HuH-7.5 (cell line): ENCODE measurements around the gene SENP8.

Experiments used
- DNase-seq: peaks from one replicate; pipeline ENCODE4 v3.0.0; 2011; ENCODE audit warnings: low spot score

Gene SENP8

GRCh38 chr15:72113347-72114031 is 4.7 kb upstream of the SENP8 start:
- peak; percentile 46 for DNase-seq

- peak; percentile 37 for DNase-seq
Observed at GRCh38 chr15:72116731-72117485, 1.3 kb upstream of the SENP8 start.

GRCh38 chr15:72117486-72118016 is 652 bp upstream of the SENP8 start:
- peak; percentile 67 for DNase-seq

- DNase-seq, result no peak
Observed at GRCh38 chr15:72124218-72124617, 6.0 kb downstream of the SENP8 start.

- DNase-seq, result no peak
Observed at GRCh38 chr15:72127724-72128322, 9.6 kb downstream of the SENP8 start.

- no peak for DNase-seq
Observed at GRCh38 chr15:72128359-72128758, 10.2 kb downstream of the SENP8 start.

GRCh38 chr15:72130272-72130671 is 12.1 kb downstream of the SENP8 start:
- no peak for DNase-seq

GRCh38 chr15:72131922-72132321 is 13.7 kb downstream of the SENP8 start:
- no peak for DNase-seq

GRCh38 chr15:72133211-72133610 is 15.0 kb downstream of the SENP8 start:
- no peak for DNase-seq

- no peak for DNase-seq
Observed at GRCh38 chr15:72135719-72136118, 17.5 kb downstream of the SENP8 start.

- no peak for DNase-seq
Observed at GRCh38 chr15:72136170-72137051, 18.2 kb downstream of the SENP8 start.

GRCh38 chr15:72139667-72140066 is 21.5 kb downstream of the SENP8 start:
- no peak for DNase-seq

GRCh38 chr15:72140088-72140487 is 21.9 kb downstream of the SENP8 start:
- no peak for DNase-seq

- peak; percentile 54 for DNase-seq
Observed at GRCh38 chr15:72141171-72142084, 23.2 kb downstream of the SENP8 start.

- no peak for DNase-seq
Observed at GRCh38 chr15:72146221-72146620, 28.0 kb downstream of the SENP8 start.

GRCh38 chr15:72146934-72147333 is 28.7 kb downstream of the SENP8 start:
- no peak for DNase-seq

- no peak for DNase-seq
Observed at GRCh38 chr15:72147418-72147817, 29.2 kb downstream of the SENP8 start.

GRCh38 chr15:72153269-72154000 is 35.2 kb downstream of the SENP8 start:
- DNase-seq, result no peak

- no peak for DNase-seq
Observed at GRCh38 chr15:72154316-72154715, 36.1 kb downstream of the SENP8 start.

GRCh38 chr15:72155003-72155621 is 36.9 kb downstream of the SENP8 start:
- no peak for DNase-seq
